Neural cell (in vitro differentiated cells): ENCODE data around the gene ABHD10.

Experiments
- CTCF ChIP-seq: fragments of 450-650 bp; IDR thresholded peaks from 2 replicates; pipeline ENCODE4 v1.5.1; 2014; ENCODE audit warnings: antibody characterized with exemption, mild to moderate bottlenecking, moderate library complexity; ENCODE audit not compliant: poor library complexity, severe bottlenecking
- EZH2 ChIP-seq: fragments of 200-600, 300-800 bp; shearing (Covaris generic), sonication (generic); IDR thresholded peaks from 2 replicates; pipeline ENCODE4 v1.6.1; 2014; ENCODE audit warnings: antibody characterized with exemption, low read length, borderline replicate concordance, mild to moderate bottlenecking; ENCODE audit not compliant: insufficient read depth, poor library complexity, severe bottlenecking
- POLR2AphosphoS5 ChIP-seq: IDR thresholded peaks from 2 replicates; pipeline ENCODE4 v1.6.1; 2012
- TF ChIP-seq, protein P1 (sequence below): IDR thresholded peaks from 2 replicates; pipeline ENCODE4 v1.6.1; 2012; ENCODE audit warnings: borderline replicate concordance

GRCh38 chr3:112003321-112004080 is 24.7 kb downstream of the ABHD10 start:
- TF ChIP-seq CTCF = no peak
- no peak for TF ChIP-seq POLR2AphosphoS5
- no peak for TF ChIP-seq EZH2
- TF ChIP-seq, protein P1, sequence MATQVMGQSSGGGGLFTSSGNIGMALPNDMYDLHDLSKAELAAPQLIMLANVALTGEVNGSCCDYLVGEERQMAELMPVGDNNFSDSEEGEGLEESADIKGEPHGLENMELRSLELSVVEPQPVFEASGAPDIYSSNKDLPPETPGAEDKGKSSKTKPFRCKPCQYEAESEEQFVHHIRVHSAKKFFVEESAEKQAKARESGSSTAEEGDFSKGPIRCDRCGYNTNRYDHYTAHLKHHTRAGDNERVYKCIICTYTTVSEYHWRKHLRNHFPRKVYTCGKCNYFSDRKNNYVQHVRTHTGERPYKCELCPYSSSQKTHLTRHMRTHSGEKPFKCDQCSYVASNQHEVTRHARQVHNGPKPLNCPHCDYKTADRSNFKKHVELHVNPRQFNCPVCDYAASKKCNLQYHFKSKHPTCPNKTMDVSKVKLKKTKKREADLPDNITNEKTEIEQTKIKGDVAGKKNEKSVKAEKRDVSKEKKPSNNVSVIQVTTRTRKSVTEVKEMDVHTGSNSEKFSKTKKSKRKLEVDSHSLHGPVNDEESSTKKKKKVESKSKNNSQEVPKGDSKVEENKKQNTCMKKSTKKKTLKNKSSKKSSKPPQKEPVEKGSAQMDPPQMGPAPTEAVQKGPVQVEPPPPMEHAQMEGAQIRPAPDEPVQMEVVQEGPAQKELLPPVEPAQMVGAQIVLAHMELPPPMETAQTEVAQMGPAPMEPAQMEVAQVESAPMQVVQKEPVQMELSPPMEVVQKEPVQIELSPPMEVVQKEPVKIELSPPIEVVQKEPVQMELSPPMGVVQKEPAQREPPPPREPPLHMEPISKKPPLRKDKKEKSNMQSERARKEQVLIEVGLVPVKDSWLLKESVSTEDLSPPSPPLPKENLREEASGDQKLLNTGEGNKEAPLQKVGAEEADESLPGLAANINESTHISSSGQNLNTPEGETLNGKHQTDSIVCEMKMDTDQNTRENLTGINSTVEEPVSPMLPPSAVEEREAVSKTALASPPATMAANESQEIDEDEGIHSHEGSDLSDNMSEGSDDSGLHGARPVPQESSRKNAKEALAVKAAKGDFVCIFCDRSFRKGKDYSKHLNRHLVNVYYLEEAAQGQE = no peak
